Fibroblast of lung (primary cell): Measurements from ENCODE around the gene CFHR5.
"Not testable (repeated sequence)": the region's sequence is repeated elsewhere in the genome, so short reads cannot be mapped to it uniquely, and the experiment has no call there.

Experiments
- EZH2 ChIP-seq: IDR thresholded peaks from 2 replicates; pipeline ENCODE4 v1.5.1; 2012; ENCODE audit warnings: low read length, control low read depth, mild to moderate bottlenecking; ENCODE audit errors: missing control alignments
- TF ChIP-seq, protein P1 (sequence below), 2 donors: IDR thresholded peaks in 1 of 2; conservative IDR thresholded peaks in 1 of 2; 1 replicate in 1 of 2; 2 replicates in 1 of 2; pipeline ENCODE4 v1.5.1; 2011 to 2012; ENCODE audit warnings: low read length in 2 of 2, control low read depth in 1 of 2, inconsistent platforms in 1 of 2, low read depth in 1 of 2, mild to moderate bottlenecking in 1 of 2

DNA sequence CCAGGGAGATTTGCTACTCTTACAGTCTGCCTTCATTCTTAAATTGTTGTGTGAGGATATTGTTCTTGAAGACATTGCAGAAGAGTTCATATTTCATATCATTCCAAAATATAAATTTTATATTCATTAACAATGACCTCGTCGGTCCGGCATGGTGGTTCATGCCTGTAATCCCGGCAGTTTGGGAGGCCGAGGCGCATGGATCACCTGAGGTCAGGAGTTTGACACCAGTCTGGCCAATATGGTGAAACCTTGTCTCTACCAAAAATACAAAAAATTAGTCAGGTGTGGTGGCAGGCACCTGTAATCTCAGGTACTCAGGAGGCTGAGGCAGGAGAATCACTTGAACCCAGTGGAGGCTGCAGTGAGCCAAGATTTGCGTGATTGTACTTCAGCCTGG is 4.9 kb downstream of the CFHR5 start:
- TF ChIP-seq, protein P1, sequence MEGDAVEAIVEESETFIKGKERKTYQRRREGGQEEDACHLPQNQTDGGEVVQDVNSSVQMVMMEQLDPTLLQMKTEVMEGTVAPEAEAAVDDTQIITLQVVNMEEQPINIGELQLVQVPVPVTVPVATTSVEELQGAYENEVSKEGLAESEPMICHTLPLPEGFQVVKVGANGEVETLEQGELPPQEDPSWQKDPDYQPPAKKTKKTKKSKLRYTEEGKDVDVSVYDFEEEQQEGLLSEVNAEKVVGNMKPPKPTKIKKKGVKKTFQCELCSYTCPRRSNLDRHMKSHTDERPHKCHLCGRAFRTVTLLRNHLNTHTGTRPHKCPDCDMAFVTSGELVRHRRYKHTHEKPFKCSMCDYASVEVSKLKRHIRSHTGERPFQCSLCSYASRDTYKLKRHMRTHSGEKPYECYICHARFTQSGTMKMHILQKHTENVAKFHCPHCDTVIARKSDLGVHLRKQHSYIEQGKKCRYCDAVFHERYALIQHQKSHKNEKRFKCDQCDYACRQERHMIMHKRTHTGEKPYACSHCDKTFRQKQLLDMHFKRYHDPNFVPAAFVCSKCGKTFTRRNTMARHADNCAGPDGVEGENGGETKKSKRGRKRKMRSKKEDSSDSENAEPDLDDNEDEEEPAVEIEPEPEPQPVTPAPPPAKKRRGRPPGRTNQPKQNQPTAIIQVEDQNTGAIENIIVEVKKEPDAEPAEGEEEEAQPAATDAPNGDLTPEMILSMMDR (conservative IDR thresholded peaks at IDR 0.05 in 1 of 2, IDR thresholded peaks at IDR 0.05 in 1 of 2; ENCODE audit: low read depth in 1 of 2, low read length in 2 of 2): not testable (repeated sequence)
- TF ChIP-seq EZH2: not testable (repeated sequence)
